Endothelial cell of umbilical vein (primary cell): ENCODE data around the gene GOLGA6B. TPM values are rescaled to one million over a fixed set of nuclear protein-coding genes. Genes with fewer than 3 reads are reported as not detected.

Experiments used
- BruUV-seq: library from RNA; stranded (reverse); fragments of 400-500 nt; replicated peaks from 2 replicates; lab custom pipeline; 2021; lab: Mats Ljungman, UMichigan
- CTCF ChIA-PET: fragments of 300-600, 350-600 bp; sonication (Branson Sonifier 250); formaldehyde crosslinking; loops from one replicate; lab custom pipeline; 2021; ENCODE audit warnings: antibody characterized with exemption, inconsistent platforms; lab: Charles Lee
- POLR2A ChIA-PET: fragments of 300-600, 350-600 bp; sonication (Branson Sonifier 250); formaldehyde crosslinking; loops from one replicate; lab custom pipeline; 2021; ENCODE audit warnings: antibody characterized with exemption, inconsistent platforms; lab: Charles Lee
- DNase-seq: peaks from one replicate; pipeline ENCODE4 v3.0.0-alpha.2; 2011; ENCODE audit warnings: low read depth, low spot score
- FAIRE-seq: peaks from 2 replicates; lab custom pipeline; 2011; peaks lifted over from hg19 to GRCh38; lab: Jason Lieb, UNC
- H2AFZ ChIP-seq: 2 replicates; pipeline ENCODE4 v1.6.0; 2012; ENCODE audit warnings: low read depth, low read length, control low read depth, inconsistent platforms
- H3K27ac ChIP-seq: 2 replicates; pipeline ENCODE4 v1.5.1; 2011; ENCODE audit warnings: low read depth, mild to moderate bottlenecking, control low read depth, low read length, moderate library complexity; ENCODE audit not compliant: insufficient read depth
- H3K27me3 ChIP-seq, 2 experiments: 2 replicates each; pipeline versions ENCODE4 v1.6.0 to v1.6.1; 2011; ENCODE audit warnings: low read length in 2 of 2, mixed read lengths in 1 of 2; ENCODE audit not compliant: control insufficient read depth in 2 of 2, insufficient read depth in 2 of 2
- H3K36me3 ChIP-seq, 2 experiments: 2 replicates in 1 of 2; 3 replicates in 1 of 2; pipeline ENCODE4 v1.5.1; 2011; ENCODE audit warnings: low read length in 2 of 2, mild to moderate bottlenecking in 1 of 2, moderate library complexity in 1 of 2; ENCODE audit not compliant: control insufficient read depth in 2 of 2, insufficient read depth in 2 of 2; ENCODE audit errors: extremely low read depth in 1 of 2
- H3K4me1 ChIP-seq: 3 replicates; pipeline ENCODE4 v1.5.1; 2011; ENCODE audit warnings: mild to moderate bottlenecking, low read length; ENCODE audit not compliant: control insufficient read depth, insufficient read depth; ENCODE audit errors: extremely low read depth
- H3K4me2 ChIP-seq: 2 replicates; pipeline ENCODE4 v1.6.1; 2011; ENCODE audit warnings: low read length, control low read depth, mixed read lengths; ENCODE audit not compliant: insufficient read depth
- H3K4me3 ChIP-seq, 3 experiments: fragments of 200-600 bp in 1 of 3; sonication (generic), shearing (Covaris generic) in 1 of 3; replicated peaks in 1 of 3; 2 replicates each; pipeline ENCODE4 v1.5.1; 2011 to 2016; ENCODE audit warnings: control low read depth in 3 of 3, low read length in 3 of 3, mild to moderate bottlenecking in 2 of 3, inconsistent platforms in 1 of 3, low read depth in 1 of 3, moderate library complexity in 1 of 3; ENCODE audit not compliant: insufficient read depth in 1 of 3
- H3K79me2 ChIP-seq: 2 replicates; pipeline ENCODE4 v1.6.0; 2012; ENCODE audit warnings: low read length, inconsistent platforms; ENCODE audit not compliant: control insufficient read depth, insufficient read depth
- H3K9ac ChIP-seq: replicated peaks from 2 replicates; pipeline ENCODE3; 2011; ENCODE audit warnings: low read length, control low read depth; ENCODE audit not compliant: insufficient read depth; ENCODE audit errors: extremely low read depth
- H3K9me1 ChIP-seq: replicated peaks from 3 replicates; pipeline ENCODE4 v1.6.0; 2011; ENCODE audit warnings: mild to moderate bottlenecking, low read length; ENCODE audit not compliant: control insufficient read depth, insufficient read depth; ENCODE audit errors: extremely low read depth
- H3K9me3 ChIP-seq: replicated peaks from 2 replicates; pipeline ENCODE4 v1.5.1; 2012; ENCODE audit warnings: low read length, inconsistent platforms; ENCODE audit not compliant: control insufficient read depth, insufficient read depth
- H4K20me1 ChIP-seq: replicated peaks from 2 replicates; pipeline ENCODE3; 2011; ENCODE audit warnings: mild to moderate bottlenecking, low read length; ENCODE audit not compliant: control insufficient read depth, insufficient read depth; ENCODE audit errors: extremely low read depth
- EZH2 ChIP-seq: IDR thresholded peaks from 2 replicates; pipeline ENCODE4 v1.6.1; 2012; ENCODE audit warnings: borderline replicate concordance, low read depth, mild to moderate bottlenecking, moderate library complexity, low read length, inconsistent platforms; ENCODE audit not compliant: severe bottlenecking
- FOS ChIP-seq: IDR thresholded peaks from 2 replicates; pipeline ENCODE4 v1.6.1; 2011; ENCODE audit warnings: mild to moderate bottlenecking, low read length, moderate library complexity, borderline replicate concordance; ENCODE audit not compliant: insufficient read depth
- GATA2 ChIP-seq: IDR thresholded peaks from 2 replicates; pipeline ENCODE4 v1.7.0; 2011; ENCODE audit warnings: low read depth, mild to moderate bottlenecking, moderate library complexity, mixed read lengths, low read length; ENCODE audit not compliant: insufficient read length, insufficient read depth
- JUN ChIP-seq: IDR thresholded peaks from 2 replicates; pipeline ENCODE4 v1.6.1; 2011; ENCODE audit warnings: borderline replicate concordance, low read depth; ENCODE audit not compliant: insufficient read length, insufficient read depth
- MYC ChIP-seq: IDR thresholded peaks from one replicate; pipeline ENCODE4 v1.6.1; 2011; ENCODE audit warnings: mild to moderate bottlenecking, low read depth, low read length
- POLR2A ChIP-seq: IDR thresholded peaks from 2 replicates; pipeline ENCODE4 v1.6.1; 2012; ENCODE audit warnings: low read depth, mild to moderate bottlenecking, control low read depth, low read length
- POLR2AphosphoS5 ChIP-seq: IDR thresholded peaks from 2 replicates; pipeline ENCODE4 v1.6.1; 2012; ENCODE audit warnings: low read depth, mild to moderate bottlenecking, control low read depth, low read length, moderate library complexity; ENCODE audit not compliant: insufficient read depth
- dilution Hi-C: fragments of 300-500 bp; cut with MboI; formaldehyde crosslinking; loops from one replicate; pipeline ENCODE4 v1.15.0; 2019; ENCODE audit warnings: low sequenced_read_pairs; ENCODE audit not compliant: extremely low pct_ligation_motif_present
- intact Hi-C: fragments of 100-400 bp; cut with micrococcal nuclease; formaldehyde crosslinking; loops from one replicate; pipeline ENCODE4 v1.10.0; 2022
- polyA plus RNA-seq, 4 experiments: library from polyadenylated mRNA; depleted of rRNA in 3 of 4; stranded (reverse) in 3 of 4; unstranded in 1 of 4; fragments of >200 nt; gene quantifications; 2 replicates each; pipeline versions ENCODE4 v1.2.1 to v1.2.3, GENCODE V29; 2011 to 2012; ENCODE audit warnings: missing spikeins in 1 of 4
- total RNA-seq: library from RNA; stranded (reverse); gene quantifications from 2 replicates; pipeline ENCODE4 v1.2.3, GENCODE V29; 2021
- TF ChIP-seq, protein P1 (sequence below): IDR thresholded peaks from 2 replicates; pipeline ENCODE4 v1.6.1; 2011; ENCODE audit not compliant: insufficient read depth, insufficient read length
- TF ChIP-seq, protein P2 (sequence below), 2 donors: IDR thresholded peaks; 1 replicate in 1 of 2; 2 replicates in 1 of 2; pipeline ENCODE4 v1.5.1; 2011; ENCODE audit warnings: low read length in 2 of 2, mild to moderate bottlenecking in 2 of 2, moderate library complexity in 2 of 2, control low read depth in 1 of 2, inconsistent platforms in 1 of 2, low read depth in 1 of 2; ENCODE audit not compliant: insufficient read depth in 1 of 2; ENCODE audit errors: extremely low read depth in 1 of 2

Gene GOLGA6B
- total and polyA plus RNA-seq, 2 donors (not counting 3 experiments of a cell fraction or from before 2014, with no cell fraction given): not detected

- Histone ChIP-seq H3K9ac (peak overlapping the region; percentile 72), H3K27me3 (peaks cover 0 to 3% of the 10 kb centered on the region in 2 experiments), H3K79me2 (no peaks in the 10 kb centered on the region), H2AFZ (peak overlapping the region; percentile 95), H3K4me2 (peak overlapping the region; percentile 93), H3K27ac (peak overlapping the region; percentile 67), H3K9me1 (no peaks in the 10 kb centered on the region), H3K4me3 (peak overlapping the region; percentile 54 to 79 (median 72)), H3K9me3 (no peaks in the 10 kb centered on the region), H3K4me1 (peaks cover 9% of the 10 kb centered on the region), H4K20me1 (no peaks in the 10 kb centered on the region), H3K36me3 (no peaks in the 10 kb centered on the region)
- ChIA-PET POLR2A (no interaction called here), CTCF (interaction anchor here (1.2 to 3.2 kb wide), 4 partner anchors 11 to 85 kb away, joined by 4 to 11 read pairs (median 8); no protein-coding TSS in a partner anchor)
- dilution Hi-C loops (no loop called here), intact Hi-C loops (loop anchor here (5.0 kb wide), 2 partner anchors 88 to 97 kb away; partner anchors contain the start of gene ADPGK)
- TSS peak; percentile 97 for BruUV-seq
- no peak for FAIRE-seq
- peak; percentile 1 for DNase-seq
- no peak for TF ChIP-seq JUN
- no peak for TF ChIP-seq FOS
- no peak for TF ChIP-seq POLR2A
- TF ChIP-seq, protein P1, sequence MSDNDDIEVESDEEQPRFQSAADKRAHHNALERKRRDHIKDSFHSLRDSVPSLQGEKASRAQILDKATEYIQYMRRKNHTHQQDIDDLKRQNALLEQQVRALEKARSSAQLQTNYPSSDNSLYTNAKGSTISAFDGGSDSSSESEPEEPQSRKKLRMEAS: no peak
- no peak for TF ChIP-seq GATA2
- TF ChIP-seq, protein P2, sequence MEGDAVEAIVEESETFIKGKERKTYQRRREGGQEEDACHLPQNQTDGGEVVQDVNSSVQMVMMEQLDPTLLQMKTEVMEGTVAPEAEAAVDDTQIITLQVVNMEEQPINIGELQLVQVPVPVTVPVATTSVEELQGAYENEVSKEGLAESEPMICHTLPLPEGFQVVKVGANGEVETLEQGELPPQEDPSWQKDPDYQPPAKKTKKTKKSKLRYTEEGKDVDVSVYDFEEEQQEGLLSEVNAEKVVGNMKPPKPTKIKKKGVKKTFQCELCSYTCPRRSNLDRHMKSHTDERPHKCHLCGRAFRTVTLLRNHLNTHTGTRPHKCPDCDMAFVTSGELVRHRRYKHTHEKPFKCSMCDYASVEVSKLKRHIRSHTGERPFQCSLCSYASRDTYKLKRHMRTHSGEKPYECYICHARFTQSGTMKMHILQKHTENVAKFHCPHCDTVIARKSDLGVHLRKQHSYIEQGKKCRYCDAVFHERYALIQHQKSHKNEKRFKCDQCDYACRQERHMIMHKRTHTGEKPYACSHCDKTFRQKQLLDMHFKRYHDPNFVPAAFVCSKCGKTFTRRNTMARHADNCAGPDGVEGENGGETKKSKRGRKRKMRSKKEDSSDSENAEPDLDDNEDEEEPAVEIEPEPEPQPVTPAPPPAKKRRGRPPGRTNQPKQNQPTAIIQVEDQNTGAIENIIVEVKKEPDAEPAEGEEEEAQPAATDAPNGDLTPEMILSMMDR (IDR thresholded peaks at IDR 0.05; ENCODE audit: extremely low read depth in 1 of 2, insufficient read depth in 1 of 2, low read depth in 1 of 2, low read length in 2 of 2): no peak
- no peak for TF ChIP-seq POLR2AphosphoS5
- TF ChIP-seq EZH2: no peak
- no peak for TF ChIP-seq MYC
Observed at GRCh38 chr15:72685301-72685924, 30.9 kb downstream of the GOLGA6B start.
